NB4 (cell line): ENCODE results near the gene SLC25A48.

ENCODE experiments used
- DNase-seq: peaks from one replicate; pipeline ENCODE4 v3.0.0; 2010; ENCODE audit warnings: low read depth
- H3K4me3 ChIP-seq: one replicate; pipeline ENCODE4 v1.5.1; 2011; ENCODE audit warnings: mild to moderate bottlenecking, low read depth, low read length, moderate library complexity
- CTCF ChIP-seq: IDR thresholded peaks from one replicate; pipeline ENCODE4 v1.5.1; 2012; ENCODE audit warnings: low read depth, low read length
- MAX ChIP-seq: IDR thresholded peaks from 2 replicates; pipeline ENCODE4 v1.6.1; 2011; ENCODE audit warnings: low read depth, low read length
- MYC ChIP-seq: IDR thresholded peaks from 2 replicates; pipeline ENCODE4 v1.6.1; 2011; ENCODE audit warnings: low read depth, low read length
- POLR2A ChIP-seq: IDR thresholded peaks from 2 replicates; pipeline ENCODE4 v1.6.1; 2011; ENCODE audit warnings: mild to moderate bottlenecking; ENCODE audit not compliant: insufficient read length; ENCODE audit errors: extremely low read depth

Gene SLC25A48

GRCh38 chr5:135867599-135867998 lies 33.1 kb downstream of the SLC25A48 start:
- H3K4me3 ChIP-seq, result no peak overlapping the region
- TF ChIP-seq POLR2A (no peak), MYC (no peak), CTCF (no peak), MAX (no peak)
- DNase-seq, result no peak

GRCh38 chr5:135868681-135869080 lies 34.2 kb downstream of the SLC25A48 start:
- no peak overlapping the region for H3K4me3 ChIP-seq
- TF ChIP-seq MAX, result no peak
- no peak for DNase-seq

GRCh38 chr5:135869276-135869675 lies 34.8 kb downstream of the SLC25A48 start:
- DNase-seq, result no peak
- no peak overlapping the region for H3K4me3 ChIP-seq
- no peak for TF ChIP-seq CTCF
- TF ChIP-seq MAX, result no peak
- no peak for TF ChIP-seq MYC
- no peak for TF ChIP-seq POLR2A

GRCh38 chr5:135869935-135870334 lies 35.5 kb downstream of the SLC25A48 start:
- no peak overlapping the region for H3K4me3 ChIP-seq
- DNase-seq, result no peak
- TF ChIP-seq MYC, result no peak
- no peak for TF ChIP-seq MAX
- TF ChIP-seq CTCF, result no peak
- no peak for TF ChIP-seq POLR2A

- TF ChIP-seq CTCF (no peak), POLR2A (no peak), MYC (no peak), MAX (no peak)
- DNase-seq, result no peak
- H3K4me3 ChIP-seq, result no peak overlapping the region
These were observed 36.9 kb downstream of the SLC25A48 start for GRCh38 chr5:135871268-135871915.

GRCh38 chr5:135873831-135874230 lies 39.4 kb downstream of the SLC25A48 start:
- TF ChIP-seq POLR2A (no peak), CTCF (no peak), MYC (no peak), MAX (no peak)
- DNase-seq, result no peak
- no peak overlapping the region for H3K4me3 ChIP-seq
